Keratinocyte (primary cell): ENCODE results near the gene C11orf16. TPM values are rescaled to one million over a fixed set of nuclear protein-coding genes. Genes with fewer than 3 reads are reported as not detected.
"Not testable (repeated sequence)": the region's sequence is repeated elsewhere in the genome, so short reads cannot be mapped to it uniquely, and the experiment has no call there.

Experiments used
- DNase-seq: peaks from one replicate; pipeline ENCODE4 v3.0.0-alpha.2; 2011; ENCODE audit warnings: low read depth, missing footprints, low spot score
- FAIRE-seq: peaks from 2 replicates; lab custom pipeline; 2011; peaks lifted over from hg19 to GRCh38; lab: Jason Lieb, UNC
- H2AFZ ChIP-seq: 2 replicates; pipeline ENCODE4 v1.6.0; 2012; ENCODE audit warnings: low read length, control low read depth, inconsistent platforms; ENCODE audit not compliant: control insufficient read depth
- H3K27ac ChIP-seq: 2 replicates; pipeline ENCODE4 v1.5.1; 2011; ENCODE audit warnings: low read length; ENCODE audit not compliant: control insufficient read depth, insufficient read depth
- H3K27me3 ChIP-seq: 3 replicates; pipeline ENCODE4 v1.6.0; 2011; ENCODE audit warnings: low read length; ENCODE audit not compliant: control insufficient read depth, insufficient read depth; ENCODE audit errors: extremely low read depth
- H3K36me3 ChIP-seq, 2 experiments: 2 replicates in 1 of 2; 3 replicates in 1 of 2; pipeline ENCODE4 v1.5.1; 2011; ENCODE audit warnings: low read length in 2 of 2, mild to moderate bottlenecking in 1 of 2; ENCODE audit not compliant: control insufficient read depth in 2 of 2, insufficient read depth in 2 of 2; ENCODE audit errors: extremely low read depth in 1 of 2
- H3K4me1 ChIP-seq: 3 replicates; pipeline ENCODE4 v1.5.1; 2011; ENCODE audit warnings: low read length; ENCODE audit not compliant: control insufficient read depth, insufficient read depth; ENCODE audit errors: extremely low read depth
- H3K4me2 ChIP-seq: 3 replicates; pipeline ENCODE4 v1.6.0; 2011; ENCODE audit warnings: low read depth, low read length; ENCODE audit not compliant: control insufficient read depth, insufficient read depth; ENCODE audit errors: extremely low read depth
- H3K4me3 ChIP-seq, 3 experiments: fragments of 200-600 bp in 1 of 3; sonication (generic) in 1 of 3; 2 replicates in 2 of 3; 3 replicates in 1 of 3; pipeline ENCODE4 v1.5.1; 2011 to 2016; ENCODE audit warnings: low read length in 3 of 3, mild to moderate bottlenecking in 3 of 3, control low read depth in 2 of 3, inconsistent platforms in 1 of 3, low read depth in 1 of 3, mixed read lengths in 1 of 3, mixed run types in 1 of 3, moderate library complexity in 1 of 3; ENCODE audit not compliant: control insufficient read depth in 2 of 3, insufficient read depth in 2 of 3; ENCODE audit errors: extremely low read depth in 1 of 3
- H3K79me2 ChIP-seq: 2 replicates; pipeline ENCODE4 v1.6.0; 2012; ENCODE audit warnings: low read length; ENCODE audit not compliant: control insufficient read depth, insufficient read depth
- H3K9ac ChIP-seq: 3 replicates; pipeline ENCODE4 v1.6.0; 2011; ENCODE audit warnings: low read length; ENCODE audit not compliant: control insufficient read depth, insufficient read depth; ENCODE audit errors: extremely low read depth
- H3K9me1 ChIP-seq: 3 replicates; pipeline ENCODE4 v1.6.0; 2011; ENCODE audit warnings: low read length; ENCODE audit not compliant: control insufficient read depth, insufficient read depth; ENCODE audit errors: extremely low read depth
- H3K9me3 ChIP-seq: 2 replicates; pipeline ENCODE4 v1.5.1; 2012; ENCODE audit warnings: low read depth, low read length; ENCODE audit not compliant: control insufficient read depth
- H4K20me1 ChIP-seq: 3 replicates; pipeline ENCODE4 v1.6.0; 2011; ENCODE audit warnings: low read length; ENCODE audit not compliant: control insufficient read depth, insufficient read depth; ENCODE audit errors: extremely low read depth
- EZH2 ChIP-seq: IDR thresholded peaks from one replicate; pipeline ENCODE4 v1.6.1; 2012; ENCODE audit warnings: inconsistent platforms, mild to moderate bottlenecking, low read length, moderate library complexity
- dilution Hi-C: fragments of 300-500 bp; cut with MboI; formaldehyde crosslinking; loops from one replicate; pipeline ENCODE4 v1.7.0; 2020; ENCODE audit warnings: low sequenced_read_pairs; ENCODE audit not compliant: extremely low pct_ligation_motif_present
- polyA plus RNA-seq, 5 experiments: library from polyadenylated mRNA; depleted of rRNA in 3 of 5; stranded (reverse) in 3 of 5; stranded (forward) in 1 of 5; unstranded in 1 of 5; fragments of >200 nt; gene quantifications; 1 replicate in 1 of 5; 2 replicates in 3 of 5; 3 replicates in 1 of 5; pipeline versions ENCODE4 v1.2.1 to v1.2.3, GENCODE V29; 2011 to 2012; ENCODE audit warnings: missing spikeins in 2 of 5, low read depth in 1 of 5, low replicate concordance in 1 of 5
- TF ChIP-seq, protein P1 (sequence below), 3 experiments: IDR thresholded peaks in 1 of 3; conservative IDR thresholded peaks in 1 of 3; optimal IDR thresholded peaks in 1 of 3; 2 replicates in 2 of 3; 3 replicates in 1 of 3; pipeline versions ENCODE3 to v1.5.1; 2011; ENCODE audit warnings: low read length in 3 of 3, mild to moderate bottlenecking in 3 of 3, moderate library complexity in 2 of 3, control low read depth in 1 of 3, inconsistent platforms in 1 of 3; ENCODE audit not compliant: insufficient read depth in 2 of 3; ENCODE audit errors: extremely low read depth in 1 of 3

The C11orf16 gene
- polyA plus RNA-seq, 1 donor (not counting 4 experiments of a cell fraction or from before 2014, with no cell fraction given): not detected

- H4K20me1 ChIP-seq: no peaks in the 10 kb centered on the region
- FAIRE-seq (no peak), DNase-seq (no peak)
- TF ChIP-seq, protein P1, sequence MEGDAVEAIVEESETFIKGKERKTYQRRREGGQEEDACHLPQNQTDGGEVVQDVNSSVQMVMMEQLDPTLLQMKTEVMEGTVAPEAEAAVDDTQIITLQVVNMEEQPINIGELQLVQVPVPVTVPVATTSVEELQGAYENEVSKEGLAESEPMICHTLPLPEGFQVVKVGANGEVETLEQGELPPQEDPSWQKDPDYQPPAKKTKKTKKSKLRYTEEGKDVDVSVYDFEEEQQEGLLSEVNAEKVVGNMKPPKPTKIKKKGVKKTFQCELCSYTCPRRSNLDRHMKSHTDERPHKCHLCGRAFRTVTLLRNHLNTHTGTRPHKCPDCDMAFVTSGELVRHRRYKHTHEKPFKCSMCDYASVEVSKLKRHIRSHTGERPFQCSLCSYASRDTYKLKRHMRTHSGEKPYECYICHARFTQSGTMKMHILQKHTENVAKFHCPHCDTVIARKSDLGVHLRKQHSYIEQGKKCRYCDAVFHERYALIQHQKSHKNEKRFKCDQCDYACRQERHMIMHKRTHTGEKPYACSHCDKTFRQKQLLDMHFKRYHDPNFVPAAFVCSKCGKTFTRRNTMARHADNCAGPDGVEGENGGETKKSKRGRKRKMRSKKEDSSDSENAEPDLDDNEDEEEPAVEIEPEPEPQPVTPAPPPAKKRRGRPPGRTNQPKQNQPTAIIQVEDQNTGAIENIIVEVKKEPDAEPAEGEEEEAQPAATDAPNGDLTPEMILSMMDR (optimal IDR thresholded peaks at IDR 0.05 in 1 of 3, IDR thresholded peaks at IDR 0.05 in 1 of 3, conservative IDR thresholded peaks at IDR 0.05 in 1 of 3; ENCODE audit: extremely low read depth in 1 of 3, insufficient read depth in 2 of 3, low read length in 3 of 3): no peak
- TF ChIP-seq EZH2: no peak
- H3K27ac ChIP-seq: no peak overlapping the region
- no peak overlapping the region for H3K9ac ChIP-seq
- no peak overlapping the region for H2AFZ ChIP-seq
- H3K4me1 ChIP-seq: peaks cover 14% of the 10 kb centered on the region
- no peaks in the 10 kb centered on the region for H3K9me1 ChIP-seq
- no peaks in the 10 kb centered on the region for H3K36me3 ChIP-seq
- no peaks in the 10 kb centered on the region for H3K9me3 ChIP-seq
- H3K4me2 ChIP-seq: no peak overlapping the region
- H3K4me3 ChIP-seq: no peak overlapping the region
- H3K27me3 ChIP-seq: no peaks in the 10 kb centered on the region
- dilution Hi-C loops: no loop called here
- no peaks in the 10 kb centered on the region for H3K79me2 ChIP-seq
These were observed 4.9 kb upstream of the C11orf16 start for GRCh38 chr11:8937659-8938058.

- Histone ChIP-seq H3K4me3 (no peak overlapping the region), H3K36me3 (no peaks in the 10 kb centered on the region), H4K20me1 (no peaks in the 10 kb centered on the region), H3K9me1 (no peaks in the 10 kb centered on the region), H3K79me2 (no peaks in the 10 kb centered on the region), H3K9me3 (no peaks in the 10 kb centered on the region), H3K9ac (no peak overlapping the region), H3K27ac (no peak overlapping the region), H3K4me2 (no peak overlapping the region), H3K27me3 (no peaks in the 10 kb centered on the region), H3K4me1 (peaks cover 14% of the 10 kb centered on the region), H2AFZ (no peak overlapping the region)
- dilution Hi-C loops: no loop called here
- FAIRE-seq: no peak
- no peak for DNase-seq
- TF ChIP-seq, protein P1 (optimal IDR thresholded peaks at IDR 0.05 in 1 of 3, IDR thresholded peaks at IDR 0.05 in 1 of 3, conservative IDR thresholded peaks at IDR 0.05 in 1 of 3; ENCODE audit: extremely low read depth in 1 of 3, insufficient read depth in 2 of 3, low read length in 3 of 3): no peak
- TF ChIP-seq EZH2: no peak
These were observed 4.4 kb upstream of the C11orf16 start for GRCh38 chr11:8937159-8937558.

GRCh38 chr11:8935789-8936188 lies 3.0 kb upstream of the C11orf16 start:
- FAIRE-seq, H3K4me3 ChIP-seq, H2AFZ ChIP-seq, DNase-seq, H3K9ac ChIP-seq, H3K4me2 ChIP-seq, H3K79me2 ChIP-seq, H3K27me3 ChIP-seq, dilution Hi-C loops, H3K9me1 ChIP-seq, H3K9me3 ChIP-seq, H3K27ac ChIP-seq, H3K36me3 ChIP-seq, H4K20me1 ChIP-seq: not testable (repeated sequence)
- peaks cover 14% of the 10 kb centered on the region for H3K4me1 ChIP-seq
